Lung (tissue), 12 donors: Measurements from ENCODE around the gene C9orf153. TPM values are rescaled to one million over a fixed set of nuclear protein-coding genes. Genes with fewer than 3 reads are reported as not detected.
"Not testable (repeated sequence)": the region's sequence is repeated elsewhere in the genome, so short reads cannot be mapped to it uniquely, and the experiment has no call there.

Source experiments
- ATAC-seq: fragments of 200-7000 bp; cut with Tn5 transposase; one replicate; pipeline ENCODE4 v1.9.1; 2020; ENCODE audit warnings: moderate number of reproducible peaks; ENCODE audit not compliant: insufficient read depth, low FRiP score
- DNase-seq, 3 donors: peaks; one replicate each; pipeline ENCODE4 v3.0.0-alpha.2; 2013 to 2017
- H3K27ac ChIP-seq, 2 donors: one replicate each; pipeline ENCODE4 v1.5.1; 2013; ENCODE audit warnings: mild to moderate bottlenecking in 2 of 2, moderate library complexity in 2 of 2, control low read depth in 1 of 2, inconsistent platforms in 1 of 2, low read depth in 1 of 2, low read length in 1 of 2
- H3K27me3 ChIP-seq, 3 donors: one replicate each; pipeline ENCODE4 v1.5.1; 2013; ENCODE audit warnings: low read length in 2 of 3; ENCODE audit not compliant: control insufficient read depth in 3 of 3, insufficient read depth in 3 of 3
- H3K36me3 ChIP-seq, 4 donors: one replicate each; pipeline ENCODE4 v1.5.1; 2013; ENCODE audit warnings: low read length in 4 of 4, mild to moderate bottlenecking in 1 of 4, moderate library complexity in 1 of 4; ENCODE audit not compliant: control insufficient read depth in 4 of 4, insufficient read depth in 4 of 4
- H3K4me1 ChIP-seq, 5 donors: one replicate each; pipeline ENCODE4 v1.5.1; 2013; ENCODE audit warnings: low read length in 5 of 5, mild to moderate bottlenecking in 2 of 5, moderate library complexity in 1 of 5; ENCODE audit not compliant: control insufficient read depth in 5 of 5, insufficient read depth in 5 of 5
- H3K4me3 ChIP-seq: one replicate; pipeline ENCODE4 v1.5.1; 2013; ENCODE audit warnings: mild to moderate bottlenecking, control low read depth, moderate library complexity
- H3K9ac ChIP-seq, 2 donors: one replicate each; pipeline ENCODE4 v1.5.1; 2013; ENCODE audit warnings: low read length in 2 of 2, control low read depth in 1 of 2; ENCODE audit not compliant: insufficient read depth in 1 of 2
- H3K9me3 ChIP-seq, 4 donors: one replicate each; pipeline ENCODE4 v1.5.1; 2013; ENCODE audit warnings: low read length in 3 of 4, mild to moderate bottlenecking in 1 of 4, moderate library complexity in 1 of 4; ENCODE audit not compliant: control insufficient read depth in 4 of 4, insufficient read depth in 3 of 4
- WGBS, 2 donors: extraction: QIAGEN DNeasy Blood & Tissue Kit; methylation state at CpG; one replicate each; pipeline ENCODE4 v1.1.7; 2013; 5-methylcytosine and 5-hydroxymethylcytosine counted together
- polyA plus RNA-seq, 2 donors: library from polyadenylated mRNA; stranded (reverse); fragments of 200-250 nt; gene quantifications; one replicate each; pipeline ENCODE4 v1.2.1, GENCODE V29; 2013
- total RNA-seq, 2 donors: library from RNA; depleted of rRNA in 1 of 2; stranded (reverse); fragments of >200 nt in 1 of 2; gene quantifications; one replicate each; pipeline ENCODE4 v1.2.1, GENCODE V29; 2014 to 2021
- TF ChIP-seq, protein P1 (sequence below): IDR thresholded peaks from 2 replicates; pipeline ENCODE4 v1.5.1; 2012; ENCODE audit warnings: mild to moderate bottlenecking; ENCODE audit errors: control extremely low read depth, extremely low read depth
- donor health status: control.
- donor health status: control.
- donor health status: Bipolar disorder and iron deficiency.
- donor health status: healthy.
- donor health status: DM: yes; HTN: yes; CAD: no.

C9orf153 gene
- total and polyA plus RNA-seq, 4 donors, result 0.02 to 2.7 (median 0.19) TPM

DNA sequence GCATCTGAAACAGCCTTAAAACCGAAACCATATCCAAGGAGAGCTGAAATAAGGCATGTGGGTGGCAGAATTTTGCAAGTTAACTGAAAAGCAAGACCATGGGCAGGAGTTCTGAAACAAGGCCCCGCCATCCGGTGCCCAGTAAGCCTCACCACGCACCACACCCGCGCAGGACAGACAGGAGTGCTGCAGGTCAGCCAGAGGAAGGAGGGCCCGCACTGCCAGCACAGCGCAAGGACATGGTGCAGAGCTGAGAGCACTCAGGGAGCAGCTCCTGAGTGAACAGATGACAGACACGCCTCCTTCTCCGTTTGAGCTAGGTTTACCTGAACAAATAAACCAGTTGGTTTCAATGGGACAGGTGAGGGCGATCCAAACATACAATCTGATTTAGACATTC is 39.4 kb upstream of the C9orf153 start:
- no peaks in the 10 kb centered on the region for H3K9me3 ChIP-seq
- WGBS, 2 donors, result 83 to 93% methylated on average over 11 of the region's 11 CpGs
- DNase-seq (no peak), ATAC-seq (no peak)
- H3K27me3 ChIP-seq, result no peaks in the 10 kb centered on the region
- peaks cover 0 to 2% (median 0%) of the 10 kb centered on the region in 5 donors for H3K4me1 ChIP-seq
- TF ChIP-seq, protein P1, sequence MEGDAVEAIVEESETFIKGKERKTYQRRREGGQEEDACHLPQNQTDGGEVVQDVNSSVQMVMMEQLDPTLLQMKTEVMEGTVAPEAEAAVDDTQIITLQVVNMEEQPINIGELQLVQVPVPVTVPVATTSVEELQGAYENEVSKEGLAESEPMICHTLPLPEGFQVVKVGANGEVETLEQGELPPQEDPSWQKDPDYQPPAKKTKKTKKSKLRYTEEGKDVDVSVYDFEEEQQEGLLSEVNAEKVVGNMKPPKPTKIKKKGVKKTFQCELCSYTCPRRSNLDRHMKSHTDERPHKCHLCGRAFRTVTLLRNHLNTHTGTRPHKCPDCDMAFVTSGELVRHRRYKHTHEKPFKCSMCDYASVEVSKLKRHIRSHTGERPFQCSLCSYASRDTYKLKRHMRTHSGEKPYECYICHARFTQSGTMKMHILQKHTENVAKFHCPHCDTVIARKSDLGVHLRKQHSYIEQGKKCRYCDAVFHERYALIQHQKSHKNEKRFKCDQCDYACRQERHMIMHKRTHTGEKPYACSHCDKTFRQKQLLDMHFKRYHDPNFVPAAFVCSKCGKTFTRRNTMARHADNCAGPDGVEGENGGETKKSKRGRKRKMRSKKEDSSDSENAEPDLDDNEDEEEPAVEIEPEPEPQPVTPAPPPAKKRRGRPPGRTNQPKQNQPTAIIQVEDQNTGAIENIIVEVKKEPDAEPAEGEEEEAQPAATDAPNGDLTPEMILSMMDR, result no peak
- no peak overlapping the region for H3K9ac ChIP-seq
- no peak overlapping the region for H3K27ac ChIP-seq
- H3K4me3 ChIP-seq, result no peak overlapping the region
- peaks cover 24 to 47% (median 35%) of the 10 kb centered on the region in 4 donors for H3K36me3 ChIP-seq

GRCh38 chr9:86290341-86290740 is 30.9 kb upstream of the C9orf153 start:
- not testable (repeated sequence) for DNase-seq, H3K27me3 ChIP-seq, H3K4me3 ChIP-seq, H3K9me3 ChIP-seq, H3K27ac ChIP-seq, H3K4me1 ChIP-seq, ATAC-seq, H3K9ac ChIP-seq
- peaks cover 5 to 15% (median 10%) of the 10 kb centered on the region in 4 donors for H3K36me3 ChIP-seq
- WGBS, 2 donors, result 92 to 98% methylated on average over 6 of the region's 6 CpGs

- no peak for ATAC-seq
- peaks cover 3 to 14% (median 10%) of the 10 kb centered on the region in 4 donors for H3K36me3 ChIP-seq
- no peak overlapping the region for H3K27ac ChIP-seq
- DNase-seq, result no peak
- H3K9me3 ChIP-seq, result no peaks in the 10 kb centered on the region
- WGBS, 2 donors, result 94 to 95% methylated on average over 6 of the region's 6 CpGs
- TF ChIP-seq, protein P1, result no peak
- peaks cover 0 to 11% (median 0%) of the 10 kb centered on the region in 5 donors for H3K4me1 ChIP-seq
- H3K9ac ChIP-seq, result no peak overlapping the region
- H3K4me3 ChIP-seq, result no peak overlapping the region
- H3K27me3 ChIP-seq, result no peaks in the 10 kb centered on the region
These were observed 29.2 kb upstream of the C9orf153 start for GRCh38 chr9:86288499-86289198.

DNA sequence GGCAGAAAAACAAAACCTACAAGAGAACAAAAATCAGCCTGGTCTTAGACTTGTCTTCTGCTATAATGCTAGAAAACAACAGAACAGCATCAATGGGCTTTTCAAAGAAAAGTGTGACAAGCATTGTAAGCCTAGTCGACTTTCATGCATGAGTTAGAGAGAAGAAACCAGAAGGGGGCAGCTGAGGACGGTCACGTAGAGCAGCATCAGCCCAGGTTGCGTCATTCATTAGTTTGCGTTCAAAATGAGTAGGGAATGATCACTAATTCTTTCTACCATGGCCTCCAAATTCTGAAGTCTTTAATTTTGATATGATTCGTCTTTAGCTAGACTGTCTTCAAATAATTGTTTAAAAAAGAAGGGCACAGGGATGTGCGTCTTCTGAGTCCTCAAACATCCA is 27.6 kb upstream of the C9orf153 start:
- DNase-seq, result peak; percentile 38 to 58 (median 42)
- TF ChIP-seq, protein P1, result no peak
- 56 to 60% methylated on average over 7 of the region's 7 CpGs for WGBS, 2 donors

More for the DNA sequence above, 27.6 kb upstream of the C9orf153 start:
- Histone ChIP-seq H3K4me3 (no peak overlapping the region), H3K27me3 (no peaks in the 10 kb centered on the region), H3K4me1 (peaks cover 0 to 18% (median 3%) of the 10 kb centered on the region in 5 donors), H3K27ac (no peak overlapping the region), H3K36me3 (peaks cover 1 to 14% (median 10%) of the 10 kb centered on the region in 4 donors), H3K9ac (no peak overlapping the region), H3K9me3 (no peaks in the 10 kb centered on the region)
- no peak for ATAC-seq
